ENCODE data around the gene CD99.

CD99 gene

GRCh38 chrX:2781698-2782097 lies 90.6 kb downstream of the CD99 start:
- POLR2A ChIA-PET, result no interaction called here
- no peak overlapping the region for H3K4me3 ChIP-seq (ENCODE audit: low read depth, low read length)
- CTCF ChIA-PET, result no interaction called here
- H3K4me1 ChIP-seq (ENCODE audit: control insufficient read depth, insufficient read depth, low read length), result no peaks in the 10 kb centered on the region
- TF ChIP-seq ZNF501 (tag by site-specific recombination; IDR thresholded peaks at IDR 0.05), result no peak
- TF ChIP-seq ZBTB21 (tag by site-specific recombination; IDR thresholded peaks at IDR 0.05), result no peak
- no peak for TF ChIP-seq ZNF426 (tag by site-specific recombination; IDR thresholded peaks at IDR 0.05)
- TF ChIP-seq ZNF146 (tag by site-specific recombination; IDR thresholded peaks at IDR 0.05), result no peak
- TF ChIP-seq, protein P1, sequence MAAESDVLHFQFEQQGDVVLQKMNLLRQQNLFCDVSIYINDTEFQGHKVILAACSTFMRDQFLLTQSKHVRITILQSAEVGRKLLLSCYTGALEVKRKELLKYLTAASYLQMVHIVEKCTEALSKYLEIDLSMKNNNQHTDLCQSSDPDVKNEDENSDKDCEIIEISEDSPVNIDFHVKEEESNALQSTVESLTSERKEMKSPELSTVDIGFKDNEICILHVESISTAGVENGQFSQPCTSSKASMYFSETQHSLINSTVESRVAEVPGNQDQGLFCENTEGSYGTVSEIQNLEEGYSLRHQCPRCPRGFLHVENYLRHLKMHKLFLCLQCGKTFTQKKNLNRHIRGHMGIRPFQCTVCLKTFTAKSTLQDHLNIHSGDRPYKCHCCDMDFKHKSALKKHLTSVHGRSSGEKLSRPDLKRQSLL (tag by site-specific recombination; IDR thresholded peaks at IDR 0.05), result no peak
- no peak for TF ChIP-seq ZNF16 (tag by site-specific recombination; IDR thresholded peaks at IDR 0.05; ENCODE audit: low read depth)
- no peak for TF ChIP-seq HOXD13 (CRISPR knock-in tag; IDR thresholded peaks at IDR 0.05; ENCODE audit: borderline replicate concordance)
- TF ChIP-seq ZNF37A (tag by site-specific recombination; IDR thresholded peaks at IDR 0.05), result no peak
- TF ChIP-seq, protein P2, sequence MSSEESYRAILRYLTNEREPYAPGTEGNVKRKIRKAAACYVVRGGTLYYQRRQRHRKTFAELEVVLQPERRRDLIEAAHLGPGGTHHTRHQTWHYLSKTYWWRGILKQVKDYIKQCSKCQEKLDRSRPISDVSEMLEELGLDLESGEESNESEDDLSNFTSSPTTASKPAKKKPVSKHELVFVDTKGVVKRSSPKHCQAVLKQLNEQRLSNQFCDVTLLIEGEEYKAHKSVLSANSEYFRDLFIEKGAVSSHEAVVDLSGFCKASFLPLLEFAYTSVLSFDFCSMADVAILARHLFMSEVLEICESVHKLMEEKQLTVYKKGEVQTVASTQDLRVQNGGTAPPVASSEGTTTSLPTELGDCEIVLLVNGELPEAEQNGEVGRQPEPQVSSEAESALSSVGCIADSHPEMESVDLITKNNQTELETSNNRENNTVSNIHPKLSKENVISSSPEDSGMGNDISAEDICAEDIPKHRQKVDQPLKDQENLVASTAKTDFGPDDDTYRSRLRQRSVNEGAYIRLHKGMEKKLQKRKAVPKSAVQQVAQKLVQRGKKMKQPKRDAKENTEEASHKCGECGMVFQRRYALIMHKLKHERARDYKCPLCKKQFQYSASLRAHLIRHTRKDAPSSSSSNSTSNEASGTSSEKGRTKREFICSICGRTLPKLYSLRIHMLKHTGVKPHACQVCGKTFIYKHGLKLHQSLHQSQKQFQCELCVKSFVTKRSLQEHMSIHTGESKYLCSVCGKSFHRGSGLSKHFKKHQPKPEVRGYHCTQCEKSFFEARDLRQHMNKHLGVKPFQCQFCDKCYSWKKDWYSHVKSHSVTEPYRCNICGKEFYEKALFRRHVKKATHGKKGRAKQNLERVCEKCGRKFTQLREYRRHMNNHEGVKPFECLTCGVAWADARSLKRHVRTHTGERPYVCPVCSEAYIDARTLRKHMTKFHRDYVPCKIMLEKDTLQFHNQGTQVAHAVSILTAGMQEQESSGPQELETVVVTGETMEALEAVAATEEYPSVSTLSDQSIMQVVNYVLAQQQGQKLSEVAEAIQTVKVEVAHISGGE (tag by site-specific recombination; conservative IDR thresholded peaks at IDR 0.05; ENCODE audit: low read depth), result no peak
- no peak for TF ChIP-seq ZIC2 (tag by site-specific recombination; IDR thresholded peaks at IDR 0.05)
- no peak for TF ChIP-seq ZBTB26 (tag by site-specific recombination; optimal IDR thresholded peaks at IDR 0.05)
- no peak for TF ChIP-seq ZNF140 (tag by site-specific recombination; IDR thresholded peaks at IDR 0.05)
- no peak for TF ChIP-seq ZBTB1 (tag by site-specific recombination; IDR thresholded peaks at IDR 0.05)
- no peak for TF ChIP-seq ZNF248 (tag by site-specific recombination; IDR thresholded peaks at IDR 0.05)
- no peaks in the 10 kb centered on the region for H3K36me3 ChIP-seq (ENCODE audit: control insufficient read depth in 2 of 2, insufficient read depth in 1 of 2, low read length in 2 of 2)
- H3K9me3 ChIP-seq (ENCODE audit: control insufficient read depth, insufficient read depth, low read depth, low read length), result no peaks in the 10 kb centered on the region
- H3K27ac ChIP-seq (ENCODE audit: extremely low read depth, low read depth, low read length), result no peak overlapping the region

DNA sequence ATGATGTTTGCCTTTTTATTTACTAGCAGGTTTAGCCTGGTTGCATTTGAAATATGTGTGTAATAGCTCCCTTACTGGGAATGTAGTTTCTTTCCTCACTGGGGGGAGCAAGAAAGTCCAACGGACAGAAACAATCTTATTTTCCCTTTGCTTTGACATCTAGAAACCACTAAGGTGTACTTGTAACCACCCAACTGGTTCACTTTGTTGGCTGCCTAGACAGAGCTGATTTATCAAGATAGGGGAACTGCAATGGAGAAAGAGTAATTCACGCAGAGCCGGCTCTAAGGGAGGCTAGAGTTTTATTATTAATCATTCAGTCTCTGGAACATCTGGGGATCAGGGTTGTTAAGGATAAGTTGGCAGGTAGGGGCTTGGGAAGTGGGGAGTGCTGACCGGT lies 91.1 kb downstream of the CD99 start:
- CTCF ChIA-PET, result no interaction called here
- Histone ChIP-seq H3K4me3 (ENCODE audit: low read depth, low read length) (no peak overlapping the region), H3K4me1 (ENCODE audit: control insufficient read depth, insufficient read depth, low read length) (no peaks in the 10 kb centered on the region), H3K36me3 (ENCODE audit: control insufficient read depth in 2 of 2, insufficient read depth in 1 of 2, low read length in 2 of 2) (no peaks in the 10 kb centered on the region), H3K27ac (ENCODE audit: extremely low read depth, low read depth, low read length) (no peak overlapping the region), H3K9me3 (ENCODE audit: control insufficient read depth, insufficient read depth, low read depth, low read length) (no peaks in the 10 kb centered on the region)
- POLR2A ChIA-PET, result no interaction called here
- TF ChIP-seq ZNF621 (tag by site-specific recombination; IDR thresholded peaks at IDR 0.05) (no peak), ZNF585B (tag by site-specific recombination; IDR thresholded peaks at IDR 0.05) (no peak), AEBP2 (tag by site-specific recombination; IDR thresholded peaks at IDR 0.05; ENCODE audit: borderline replicate concordance) (no peak), BCL11B (tag by site-specific recombination; IDR thresholded peaks at IDR 0.05; ENCODE audit: low read depth) (no peak), ZNF544 (tag by site-specific recombination; IDR thresholded peaks at IDR 0.05) (no peak), ZNF354C (tag by site-specific recombination; IDR thresholded peaks at IDR 0.05; ENCODE audit: borderline replicate concordance, low read depth) (no peak), ZNF341 (tag by site-specific recombination; IDR thresholded peaks at IDR 0.05; ENCODE audit: low read depth) (no peak), ZNF24 (tag by site-specific recombination; IDR thresholded peaks at IDR 0.05) (no peak), ZEB2 (tag by site-specific recombination; IDR thresholded peaks at IDR 0.05) (no peak), ZNF473 (tag by site-specific recombination; IDR thresholded peaks at IDR 0.05) (no peak), ZNF768 (tag by site-specific recombination; IDR thresholded peaks at IDR 0.05) (no peak), HOXD13 (CRISPR knock-in tag; IDR thresholded peaks at IDR 0.05; ENCODE audit: borderline replicate concordance) (no peak)
- TF ChIP-seq, protein P3, sequence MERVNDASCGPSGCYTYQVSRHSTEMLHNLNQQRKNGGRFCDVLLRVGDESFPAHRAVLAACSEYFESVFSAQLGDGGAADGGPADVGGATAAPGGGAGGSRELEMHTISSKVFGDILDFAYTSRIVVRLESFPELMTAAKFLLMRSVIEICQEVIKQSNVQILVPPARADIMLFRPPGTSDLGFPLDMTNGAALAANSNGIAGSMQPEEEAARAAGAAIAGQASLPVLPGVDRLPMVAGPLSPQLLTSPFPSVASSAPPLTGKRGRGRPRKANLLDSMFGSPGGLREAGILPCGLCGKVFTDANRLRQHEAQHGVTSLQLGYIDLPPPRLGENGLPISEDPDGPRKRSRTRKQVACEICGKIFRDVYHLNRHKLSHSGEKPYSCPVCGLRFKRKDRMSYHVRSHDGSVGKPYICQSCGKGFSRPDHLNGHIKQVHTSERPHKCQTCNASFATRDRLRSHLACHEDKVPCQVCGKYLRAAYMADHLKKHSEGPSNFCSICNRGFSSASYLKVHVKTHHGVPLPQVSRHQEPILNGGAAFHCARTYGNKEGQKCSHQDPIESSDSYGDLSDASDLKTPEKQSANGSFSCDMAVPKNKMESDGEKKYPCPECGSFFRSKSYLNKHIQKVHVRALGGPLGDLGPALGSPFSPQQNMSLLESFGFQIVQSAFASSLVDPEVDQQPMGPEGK (tag by site-specific recombination; IDR thresholded peaks at IDR 0.05), result no peak
